Peyer's patch (tissue), 4 donors: ENCODE data around the gene ERGIC3. TPM values are rescaled to one million over a fixed set of nuclear protein-coding genes. Genes with fewer than 3 reads are reported as not detected.
"Not testable (repeated sequence)": the region's sequence is repeated elsewhere in the genome, so short reads cannot be mapped to it uniquely, and the experiment has no call there.

ENCODE experiments used
- DNase-seq, 3 donors: peaks; one replicate each; pipeline ENCODE4 v3.0.0-alpha.2; 2017 to 2019
- H3K27ac ChIP-seq, 4 donors: fragments of 200-600 bp; sonication (generic); one replicate each; pipeline ENCODE4 v1.5.1; 2016 to 2019
- H3K27me3 ChIP-seq, 2 donors: fragments of 200-600 bp; sonication (generic); one replicate each; pipeline ENCODE4 v1.5.1; 2019
- H3K36me3 ChIP-seq, 3 donors: fragments of 200-600 bp; sonication (generic); one replicate each; pipeline ENCODE4 v1.5.1; 2016 to 2019
- H3K4me1 ChIP-seq, 4 donors: fragments of 200-600 bp; sonication (generic); one replicate each; pipeline ENCODE4 v1.5.1; 2016 to 2019
- H3K4me3 ChIP-seq, 4 donors: fragments of 200-600 bp; sonication (generic); 1 replicate in 3 of 4; 2 replicates in 1 of 4; pipeline ENCODE4 v1.5.1; 2016 to 2019; ENCODE audit warnings: mild to moderate bottlenecking in 1 of 4
- H3K9me3 ChIP-seq, 4 donors: fragments of 200-600 bp; sonication (generic); one replicate each; pipeline ENCODE4 v1.5.1; 2016 to 2019; ENCODE audit warnings: mild to moderate bottlenecking in 1 of 4
- CTCF ChIP-seq, 6 experiments: fragments of 450-650 bp in 4 of 6; fragments of 200-600 bp in 2 of 6; sonication (generic) in 1 of 6; IDR thresholded peaks; one replicate each; pipeline ENCODE4 v1.5.1; 2017 to 2019; ENCODE audit warnings: antibody characterized with exemption in 6 of 6, mild to moderate bottlenecking in 3 of 6, moderate library complexity in 1 of 6
- POLR2A ChIP-seq, 2 donors: fragments of 450-650 bp; IDR thresholded peaks; one replicate each; pipeline ENCODE4 v1.5.1; 2017; ENCODE audit warnings: antibody characterized with exemption in 2 of 2, mild to moderate bottlenecking in 2 of 2, moderate library complexity in 2 of 2
- total RNA-seq, 4 donors: library from RNA; depleted of rRNA; stranded (reverse); fragments of >200 nt; gene quantifications; one replicate each; pipeline ENCODE4 v1.1.0, GENCODE V29; 2016

ERGIC3 gene
- total RNA-seq, 4 donors from 2014 or later = 183 to 233 (median 201) TPM

- no peak for DNase-seq
- no peak overlapping the region for H3K27ac ChIP-seq
- peaks cover 0 to 8% (median 0%) of the 10 kb centered on the region in 3 donors for H3K36me3 ChIP-seq
- no peaks in the 10 kb centered on the region for H3K27me3 ChIP-seq
- H3K9me3 ChIP-seq = no peaks in the 10 kb centered on the region
- no peak overlapping the region for H3K4me3 ChIP-seq
- no peak for TF ChIP-seq CTCF (IDR thresholded peaks at IDR 0.05)
- TF ChIP-seq POLR2A (IDR thresholded peaks at IDR 0.05) = no peak
- peaks cover 0 to 5% (median 2%) of the 10 kb centered on the region in 4 donors for H3K4me1 ChIP-seq
Observed at GRCh38 chr20:35542990-35543389, 1.1 kb downstream of the ERGIC3 start.

GRCh38 chr20:35544436-35544835, 2.6 kb downstream of the ERGIC3 start:
- H3K4me3 ChIP-seq = no peak overlapping the region
- no peaks in the 10 kb centered on the region for H3K9me3 ChIP-seq
- DNase-seq = no peak
- peaks cover 0 to 5% (median 2%) of the 10 kb centered on the region in 4 donors for H3K4me1 ChIP-seq
- TF ChIP-seq CTCF (IDR thresholded peaks at IDR 0.05) (no peak), POLR2A (IDR thresholded peaks at IDR 0.05) (no peak)
- H3K36me3 ChIP-seq = peaks cover 0 to 23% (median 0%) of the 10 kb centered on the region in 3 donors
- no peak overlapping the region for H3K27ac ChIP-seq
- H3K27me3 ChIP-seq = no peaks in the 10 kb centered on the region

- peaks cover 0 to 28% (median 0%) of the 10 kb centered on the region in 3 donors for H3K36me3 ChIP-seq
- not testable (repeated sequence) for H3K27ac ChIP-seq
Observed at GRCh38 chr20:35544941-35545340, 3.1 kb downstream of the ERGIC3 start.

GRCh38 chr20:35546127-35546526, 4.2 kb downstream of the ERGIC3 start:
- H3K9me3 ChIP-seq = no peaks in the 10 kb centered on the region
- H3K27me3 ChIP-seq = no peaks in the 10 kb centered on the region
- DNase-seq = no peak
- peaks cover 0 to 40% (median 0%) of the 10 kb centered on the region in 3 donors for H3K36me3 ChIP-seq
- TF ChIP-seq CTCF (IDR thresholded peaks at IDR 0.05) (no peak), POLR2A (IDR thresholded peaks at IDR 0.05) (no peak)
- H3K4me1 ChIP-seq = peaks cover 0 to 5% (median 2%) of the 10 kb centered on the region in 4 donors
- no peak overlapping the region for H3K4me3 ChIP-seq
- H3K27ac ChIP-seq = no peak overlapping the region

More at GRCh38 chr20:35544941-35545340, 3.1 kb downstream of the ERGIC3 start:
- not testable (repeated sequence) for H3K4me1 ChIP-seq, H3K9me3 ChIP-seq, H3K27me3 ChIP-seq, DNase-seq, H3K4me3 ChIP-seq

- TF ChIP-seq POLR2A (IDR thresholded peaks at IDR 0.05) (no peak), CTCF (IDR thresholded peaks at IDR 0.05) (no peak)
- Histone ChIP-seq H3K27me3 (no peaks in the 10 kb centered on the region), H3K4me3 (no peak overlapping the region), H3K36me3 (peaks cover 0 to 52% (median 0%) of the 10 kb centered on the region in 3 donors), H3K9me3 (no peaks in the 10 kb centered on the region), H3K4me1 (no peaks in the 10 kb centered on the region), H3K27ac (no peak overlapping the region)
- DNase-seq = no peak
Observed at GRCh38 chr20:35547329-35547728, 5.5 kb downstream of the ERGIC3 start.

- no peak for DNase-seq
- no peaks in the 10 kb centered on the region for H3K27me3 ChIP-seq
- H3K4me3 ChIP-seq = no peak overlapping the region
- H3K27ac ChIP-seq = no peak overlapping the region
- no peak for TF ChIP-seq POLR2A (IDR thresholded peaks at IDR 0.05)
- TF ChIP-seq CTCF (IDR thresholded peaks at IDR 0.05) = no peak
- H3K9me3 ChIP-seq = no peaks in the 10 kb centered on the region
- H3K4me1 ChIP-seq = no peaks in the 10 kb centered on the region
- H3K36me3 ChIP-seq = peaks cover 0 to 89% (median 0%) of the 10 kb centered on the region in 3 donors
Observed at GRCh38 chr20:35551503-35551902, 9.6 kb downstream of the ERGIC3 start.
